Measurements from ENCODE around the gene CRYBB1.

DNA sequence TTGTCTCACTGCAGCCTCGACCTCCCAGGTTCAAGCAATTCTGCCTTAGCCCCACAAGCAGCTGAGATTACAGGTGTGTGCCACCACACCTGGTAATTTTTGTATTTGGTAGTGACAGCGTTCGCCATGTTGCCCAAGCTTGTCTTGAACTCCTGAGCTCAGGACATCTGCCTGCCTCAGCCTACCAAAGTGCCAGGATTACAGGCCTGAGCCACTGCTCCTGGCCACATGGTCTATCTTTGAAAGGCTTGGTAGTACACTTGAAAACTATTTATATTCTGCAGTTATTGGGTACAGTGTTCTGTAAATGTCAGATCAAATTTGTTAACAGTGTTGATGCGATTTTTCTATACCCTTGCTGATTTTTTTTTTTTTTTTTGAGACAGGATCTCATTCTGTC, 13.5 kb upstream of the CRYBB1 start:
- TF ChIP-seq CTCF (IDR thresholded peaks at IDR 0.05; ENCODE audit: low read depth, low read length, poor library complexity, severe bottlenecking) (no peak), EZH2phosphoT487 (IDR thresholded peaks at IDR 0.05; ENCODE audit: borderline replicate concordance, low read length) (no peak)
